Ovary (tissue), 3 donors: Measurements from ENCODE around the gene DGKI.

ENCODE experiments used
- CTCF ChIP-seq, 3 donors: fragments of 450-650 bp in 2 of 3; fragments of 200-600 bp in 1 of 3; IDR thresholded peaks; one replicate each; pipeline versions ENCODE4 v1.5.1 to v1.8.0; 2016 to 2022; ENCODE audit warnings: antibody characterized with exemption in 3 of 3, mild to moderate bottlenecking in 1 of 3
- EP300 ChIP-seq: sonication (generic); formaldehyde crosslinking; IDR thresholded peaks from one replicate; pipeline ENCODE4 v1.6.1; 2017; ENCODE audit warnings: antibody characterized with exemption
- donor health status: DM: no; HTN: no; CAD: no.

- TF ChIP-seq CTCF (IDR thresholded peaks at IDR 0.05) (no peak), EP300 (no peak)
These were observed 325.3 kb downstream of the DGKI start for GRCh38 chr7:137521451-137521850.
